Measurements from ENCODE around the gene CCDC187. TPM values are rescaled to one million over a fixed set of nuclear protein-coding genes. Genes with fewer than 3 reads are reported as not detected.

CCDC187 gene
- total RNA-seq, 1 donor from 2014 or later = 0.47 TPM

- DNase-seq (ENCODE audit: low spot score in 2 of 2, unreplicated experiment in 2 of 2) = no peak
- no peaks in the 10 kb centered on the region for H3K9me3 Mint-ChIP-seq
Observed at GRCh38 chr9:136348691-136349090, 44.8 kb upstream of the CCDC187 start.

GRCh38 chr9:136347472-136348256 lies 43.8 kb upstream of the CCDC187 start:
- Mint-ChIP-seq H3K27me3 (ENCODE audit: low read depth) (no peaks in the 10 kb centered on the region), H3K27ac (no peak overlapping the region), H3K4me3 (no peak overlapping the region), H3K36me3 (no peaks in the 10 kb centered on the region), H3K9me3 (no peaks in the 10 kb centered on the region), H3K4me1 (peaks cover 6% of the 10 kb centered on the region)
- no peak for TF ChIP-seq CTCF (IDR thresholded peaks at IDR 0.05; ENCODE audit: unreplicated experiment)
- no peak for DNase-seq (ENCODE audit: low spot score in 2 of 2, unreplicated experiment in 2 of 2)

More at GRCh38 chr9:136348691-136349090, 44.8 kb upstream of the CCDC187 start:
- H3K4me3 Mint-ChIP-seq = no peak overlapping the region
- H3K36me3 Mint-ChIP-seq = no peaks in the 10 kb centered on the region
- H3K27ac Mint-ChIP-seq = no peak overlapping the region
- H3K4me1 Mint-ChIP-seq = peaks cover 3% of the 10 kb centered on the region
- TF ChIP-seq CTCF (IDR thresholded peaks at IDR 0.05; ENCODE audit: unreplicated experiment) = no peak
- no peaks in the 10 kb centered on the region for H3K27me3 Mint-ChIP-seq (ENCODE audit: low read depth)

- Mint-ChIP-seq H3K27me3 (ENCODE audit: low read depth) (no peaks in the 10 kb centered on the region), H3K9me3 (no peaks in the 10 kb centered on the region)
Observed at GRCh38 chr9:136346927-136347465, 43.1 kb upstream of the CCDC187 start.

GRCh38 chr9:136346157-136346481 lies 42.2 kb upstream of the CCDC187 start:
- Mint-ChIP-seq H3K9me3 (no peaks in the 10 kb centered on the region), H3K27ac (no peak overlapping the region), H3K36me3 (no peaks in the 10 kb centered on the region), H3K4me1 (peaks cover 10% of the 10 kb centered on the region), H3K27me3 (ENCODE audit: low read depth) (no peaks in the 10 kb centered on the region), H3K4me3 (no peak overlapping the region)
- DNase-seq (ENCODE audit: low spot score in 2 of 2, unreplicated experiment in 2 of 2) = no peak
- no peak for TF ChIP-seq CTCF (IDR thresholded peaks at IDR 0.05; ENCODE audit: unreplicated experiment)

More at GRCh38 chr9:136346927-136347465, 43.1 kb upstream of the CCDC187 start:
- peaks cover 8% of the 10 kb centered on the region for H3K4me1 Mint-ChIP-seq
- no peak overlapping the region for H3K27ac Mint-ChIP-seq
- no peaks in the 10 kb centered on the region for H3K36me3 Mint-ChIP-seq
- no peak for TF ChIP-seq CTCF (IDR thresholded peaks at IDR 0.05; ENCODE audit: unreplicated experiment)
- H3K4me3 Mint-ChIP-seq = no peak overlapping the region
- no peak for DNase-seq (ENCODE audit: low spot score in 2 of 2, unreplicated experiment in 2 of 2)

GRCh38 chr9:136345281-136346156 lies 41.6 kb upstream of the CCDC187 start:
- DNase-seq (ENCODE audit: low spot score in 2 of 2, unreplicated experiment in 2 of 2) = no peak
- H3K4me1 Mint-ChIP-seq = peaks cover 10% of the 10 kb centered on the region
- H3K4me3 Mint-ChIP-seq = no peak overlapping the region
- TF ChIP-seq CTCF (IDR thresholded peaks at IDR 0.05; ENCODE audit: unreplicated experiment) = no peak
- no peaks in the 10 kb centered on the region for H3K9me3 Mint-ChIP-seq
- H3K36me3 Mint-ChIP-seq = no peaks in the 10 kb centered on the region
- no peak overlapping the region for H3K27ac Mint-ChIP-seq
- no peaks in the 10 kb centered on the region for H3K27me3 Mint-ChIP-seq (ENCODE audit: low read depth)

Data from mesothelial cell of epicardium (in vitro differentiated cells).